ENCODE measurements around the gene PPP2R1B. TPM values are rescaled to one million over a fixed set of nuclear protein-coding genes. Genes with fewer than 3 reads are reported as not detected.

The PPP2R1B gene
- total and polyA plus RNA-seq, 2 donors (not counting 3 experiments of a cell fraction or from before 2014, with no cell fraction given), result 18.0 to 50.8 TPM

DNA sequence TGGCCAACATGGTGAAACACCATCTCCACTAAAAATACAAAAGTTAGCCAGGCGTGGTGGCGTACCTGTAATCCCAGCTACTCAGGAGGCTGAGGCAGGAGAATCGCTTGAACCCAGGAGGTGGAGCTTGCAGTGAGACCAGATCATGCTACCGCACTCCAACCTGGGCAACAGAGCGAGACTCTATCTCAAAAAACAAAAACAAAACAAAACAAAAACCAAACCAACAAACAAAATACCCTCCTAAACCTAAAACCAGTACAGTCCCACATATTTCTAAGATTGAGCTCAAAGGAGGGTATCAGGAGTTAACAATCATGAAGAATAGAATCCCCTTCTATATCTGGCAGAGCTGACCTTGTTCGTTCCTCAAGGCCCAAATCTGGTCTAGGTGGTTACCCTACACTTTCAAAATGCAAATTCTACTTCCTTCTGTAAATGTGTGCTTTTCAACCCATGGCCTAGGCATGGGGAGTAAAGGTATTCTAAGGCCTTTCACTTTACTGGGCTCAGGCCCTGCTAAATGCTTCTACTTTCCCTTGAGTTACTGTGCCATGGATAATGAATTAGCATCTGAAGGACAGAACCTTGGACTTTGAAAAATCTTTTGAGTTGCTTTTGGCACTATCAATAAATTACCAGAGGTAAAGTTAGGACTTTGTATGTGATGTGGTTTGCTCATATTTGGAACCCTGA lies 10.4 kb upstream of the PPP2R1B start:
- POLR2A ChIA-PET, result no interaction called here
- BruUV-seq (replicated peaks), result no TSS peak
- intact Hi-C loops (cut with micrococcal nuclease), result loop anchor here (1.0 to 2.0 kb wide), 6 partner anchors 65 to 322 kb away; partner anchors contain the start of gene SIK2

More for the DNA sequence above, 10.4 kb upstream of the PPP2R1B start:
- Histone ChIP-seq H3K4me2 (ENCODE audit: insufficient read depth, low read length) (no peak overlapping the region), H3K9me3 (replicated peaks; ENCODE audit: control insufficient read depth, insufficient read depth, low read length) (no peaks in the 10 kb centered on the region), H3K4me1 (ENCODE audit: control insufficient read depth, extremely low read depth, insufficient read depth, low read length) (no peaks in the 10 kb centered on the region), H3K9ac (replicated peaks; ENCODE audit: extremely low read depth, insufficient read depth, low read length) (no peak overlapping the region), H3K9me1 (replicated peaks; ENCODE audit: control insufficient read depth, extremely low read depth, insufficient read depth, low read length) (no peaks in the 10 kb centered on the region), H2AFZ (ENCODE audit: low read depth, low read length) (no peak overlapping the region), H3K36me3 (ENCODE audit: control insufficient read depth in 2 of 2, extremely low read depth in 1 of 2, insufficient read depth in 2 of 2, low read length in 2 of 2) (no peaks in the 10 kb centered on the region), H4K20me1 (replicated peaks; ENCODE audit: control insufficient read depth, extremely low read depth, insufficient read depth, low read length) (no peaks in the 10 kb centered on the region), H3K27me3 (ENCODE audit: control insufficient read depth in 2 of 2, insufficient read depth in 2 of 2, low read length in 2 of 2) (no peaks in the 10 kb centered on the region), H3K27ac (ENCODE audit: insufficient read depth, low read depth, low read length) (no peak overlapping the region), H3K79me2 (ENCODE audit: control insufficient read depth, insufficient read depth, low read length) (no peaks in the 10 kb centered on the region), H3K4me3 (replicated peaks in 1 of 3; ENCODE audit: insufficient read depth in 1 of 3, low read depth in 1 of 3, low read length in 3 of 3) (no peak overlapping the region)
- dilution Hi-C loops (cut with MboI; ENCODE audit: extremely low pct_ligation_motif_present, low sequenced_read_pairs), result no loop called here
- FAIRE-seq (no peak), DNase-seq (ENCODE audit: low read depth, low spot score) (no peak)
- TF ChIP-seq, protein P1, sequence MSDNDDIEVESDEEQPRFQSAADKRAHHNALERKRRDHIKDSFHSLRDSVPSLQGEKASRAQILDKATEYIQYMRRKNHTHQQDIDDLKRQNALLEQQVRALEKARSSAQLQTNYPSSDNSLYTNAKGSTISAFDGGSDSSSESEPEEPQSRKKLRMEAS (IDR thresholded peaks at IDR 0.05; ENCODE audit: insufficient read depth, insufficient read length), result no peak
- TF ChIP-seq POLR2AphosphoS5 (IDR thresholded peaks at IDR 0.05; ENCODE audit: insufficient read depth, low read depth, low read length) (no peak), JUN (IDR thresholded peaks at IDR 0.05; ENCODE audit: borderline replicate concordance, insufficient read depth, insufficient read length, low read depth) (no peak), FOS (IDR thresholded peaks at IDR 0.05; ENCODE audit: borderline replicate concordance, insufficient read depth, low read length) (no peak), POLR2A (IDR thresholded peaks at IDR 0.05; ENCODE audit: low read depth, low read length) (no peak), EZH2 (IDR thresholded peaks at IDR 0.05; ENCODE audit: borderline replicate concordance, low read depth, low read length, severe bottlenecking) (no peak), MYC (IDR thresholded peaks at IDR 0.05; ENCODE audit: low read depth, low read length) (no peak), GATA2 (IDR thresholded peaks at IDR 0.05; ENCODE audit: insufficient read depth, insufficient read length, low read depth, low read length) (no peak)
- TF ChIP-seq, protein P2, sequence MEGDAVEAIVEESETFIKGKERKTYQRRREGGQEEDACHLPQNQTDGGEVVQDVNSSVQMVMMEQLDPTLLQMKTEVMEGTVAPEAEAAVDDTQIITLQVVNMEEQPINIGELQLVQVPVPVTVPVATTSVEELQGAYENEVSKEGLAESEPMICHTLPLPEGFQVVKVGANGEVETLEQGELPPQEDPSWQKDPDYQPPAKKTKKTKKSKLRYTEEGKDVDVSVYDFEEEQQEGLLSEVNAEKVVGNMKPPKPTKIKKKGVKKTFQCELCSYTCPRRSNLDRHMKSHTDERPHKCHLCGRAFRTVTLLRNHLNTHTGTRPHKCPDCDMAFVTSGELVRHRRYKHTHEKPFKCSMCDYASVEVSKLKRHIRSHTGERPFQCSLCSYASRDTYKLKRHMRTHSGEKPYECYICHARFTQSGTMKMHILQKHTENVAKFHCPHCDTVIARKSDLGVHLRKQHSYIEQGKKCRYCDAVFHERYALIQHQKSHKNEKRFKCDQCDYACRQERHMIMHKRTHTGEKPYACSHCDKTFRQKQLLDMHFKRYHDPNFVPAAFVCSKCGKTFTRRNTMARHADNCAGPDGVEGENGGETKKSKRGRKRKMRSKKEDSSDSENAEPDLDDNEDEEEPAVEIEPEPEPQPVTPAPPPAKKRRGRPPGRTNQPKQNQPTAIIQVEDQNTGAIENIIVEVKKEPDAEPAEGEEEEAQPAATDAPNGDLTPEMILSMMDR (IDR thresholded peaks at IDR 0.05; ENCODE audit: extremely low read depth in 1 of 2, insufficient read depth in 1 of 2, low read depth in 1 of 2, low read length in 2 of 2), result no peak
- CTCF ChIA-PET, result interaction anchor here (0.6 to 4.2 kb wide), 37 partner anchors 10 to 216 kb away, joined by 3 to 82 read pairs (median 7); partner anchors contain the start of genes PPP2R1B and SIK2
